ENCODE data around the gene LARGE2. TPM values are rescaled to one million over a fixed set of nuclear protein-coding genes. Genes with fewer than 3 reads are reported as not detected.

Gene LARGE2
- total and polyA plus RNA-seq, 9 of the 15 experiments (the other 6 are each of a cell fraction or from before 2014, with no cell fraction given), result 0.56 to 14.1 (median 6.6) TPM

DNA sequence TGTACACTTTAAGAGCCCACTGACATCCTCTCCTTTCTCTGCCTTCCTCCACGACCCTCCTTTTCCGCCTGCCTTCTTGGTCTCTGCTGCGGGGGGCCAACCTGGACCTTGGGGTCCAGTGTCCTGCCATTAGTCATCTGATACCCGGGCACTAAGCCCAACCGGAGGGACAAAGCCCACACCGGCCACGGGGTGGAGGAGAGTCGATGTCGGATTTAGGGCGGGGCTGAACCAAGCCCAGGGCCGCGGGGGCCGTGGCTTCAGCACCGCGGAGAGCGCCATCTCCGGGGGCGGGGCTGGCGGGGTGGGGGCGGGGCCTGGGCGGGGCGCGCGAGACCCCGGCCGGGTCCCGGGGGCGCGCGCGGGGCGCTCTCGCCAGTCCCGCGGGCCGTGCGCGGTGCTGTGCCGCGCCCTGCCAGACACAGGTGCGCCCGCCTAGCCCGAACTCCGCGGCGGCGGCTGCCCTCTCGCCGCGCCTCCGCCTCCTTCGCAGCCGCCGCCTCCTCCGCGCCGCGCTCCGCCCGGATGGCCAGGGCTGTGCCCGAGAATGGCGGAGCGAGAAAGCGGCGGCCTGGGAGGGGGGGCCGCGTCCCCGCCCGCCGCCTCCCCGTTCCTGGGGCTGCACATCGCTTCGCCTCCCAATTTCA is 37.1 kb upstream of the LARGE2 start, which contains the start of gene MAPK8IP1 (continued):
- TF ChIP-seq POLR2G (IDR thresholded peaks at IDR 0.05; ENCODE audit: low read depth, low read length) (no peak; the same call in 1 of the 2 replicates), THAP12 (CRISPR knock-in tag; IDR thresholded peaks at IDR 0.05) (0 out of 2 replicates have a peak, but pooled peaks have one; percentile 21), DMBX1 (CRISPR knock-in tag; IDR thresholded peaks at IDR 0.05; ENCODE audit: borderline replicate concordance) (0 out of 2 replicates have a peak, but pooled peaks have one; percentile 42), CC2D1A (IDR thresholded peaks at IDR 0.05) (no peak), BRF1 (IDR thresholded peaks at IDR 0.05; ENCODE audit: borderline replicate concordance, extremely low read depth, insufficient read length) (no peak), SMARCA5 (IDR thresholded peaks at IDR 0.05) (no peak), ZNF584 (CRISPR knock-in tag; IDR thresholded peaks at IDR 0.05; ENCODE audit: low read depth) (0 out of 2 replicates have a peak, but pooled peaks have one; percentile 60), PCBP1 (IDR thresholded peaks at IDR 0.05; ENCODE audit: low read depth, low read length, poor library complexity, severe bottlenecking) (no peak), TBL1XR1 (IDR thresholded peaks at IDR 0.05; ENCODE audit: low read length in 2 of 2) (no peak), E2F5 (CRISPR knock-in tag; IDR thresholded peaks at IDR 0.05) (0 out of 2 replicates have a peak, but pooled peaks have one; percentile 28), LARP7 (IDR thresholded peaks at IDR 0.05) (no peak), STAT5A (IDR thresholded peaks at IDR 0.05; ENCODE audit: borderline replicate concordance, low read length) (no peak)
- TF ChIP-seq, protein P1, sequence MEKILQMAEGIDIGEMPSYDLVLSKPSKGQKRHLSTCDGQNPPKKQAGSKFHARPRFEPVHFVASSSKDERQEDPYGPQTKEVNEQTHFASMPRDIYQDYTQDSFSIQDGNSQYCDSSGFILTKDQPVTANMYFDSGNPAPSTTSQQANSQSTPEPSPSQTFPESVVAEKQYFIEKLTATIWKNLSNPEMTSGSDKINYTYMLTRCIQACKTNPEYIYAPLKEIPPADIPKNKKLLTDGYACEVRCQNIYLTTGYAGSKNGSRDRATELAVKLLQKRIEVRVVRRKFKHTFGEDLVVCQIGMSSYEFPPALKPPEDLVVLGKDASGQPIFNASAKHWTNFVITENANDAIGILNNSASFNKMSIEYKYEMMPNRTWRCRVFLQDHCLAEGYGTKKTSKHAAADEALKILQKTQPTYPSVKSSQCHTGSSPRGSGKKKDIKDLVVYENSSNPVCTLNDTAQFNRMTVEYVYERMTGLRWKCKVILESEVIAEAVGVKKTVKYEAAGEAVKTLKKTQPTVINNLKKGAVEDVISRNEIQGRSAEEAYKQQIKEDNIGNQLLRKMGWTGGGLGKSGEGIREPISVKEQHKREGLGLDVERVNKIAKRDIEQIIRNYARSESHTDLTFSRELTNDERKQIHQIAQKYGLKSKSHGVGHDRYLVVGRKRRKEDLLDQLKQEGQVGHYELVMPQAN (IDR thresholded peaks at IDR 0.05; ENCODE audit: borderline replicate concordance), result no peak

Measured in K562 (cell line).